K562 (cell line): Measurements from ENCODE around the gene ARMC6. TPM values are rescaled to one million over a fixed set of nuclear protein-coding genes. Genes with fewer than 3 reads are reported as not detected.
"Not testable (repeated sequence)": the region's sequence is repeated elsewhere in the genome, so short reads cannot be mapped to it uniquely, and the experiment has no call there.

Experiments
- ATAC-seq: fragments of 200-7000 bp; cut with Tn5 transposase; 3 replicates; pipeline ENCODE4 v1.9.1; 2020; ENCODE audit warnings: moderate library complexity
- BruUV-seq: library from RNA; stranded (reverse); fragments of 400-500 nt; replicated peaks from 2 replicates; lab custom pipeline; 2021; lab: Mats Ljungman, UMichigan
- CTCF ChIA-PET: fragments of 300-600 bp; formaldehyde crosslinking; extraction: SDS; loops from one replicate; lab custom pipeline; 2021; ENCODE audit warnings: low intra/inter-chr PET ratio; lab: Yijun Ruan, JAX
- POLR2A ChIA-PET: fragments of 300-600, 350-650 bp; sonication (Branson Sonifier 250); formaldehyde crosslinking; extraction: SDS; loops from one replicate; lab custom pipeline; 2021; ENCODE audit warnings: antibody characterized with exemption, inconsistent platforms; lab: Yijun Ruan, JAX
- DNase-seq, 4 experiments: peaks; one replicate each; pipeline versions ENCODE4 v3.0.0 to v3.0.0-alpha.2; 2011 to 2018; ENCODE audit warnings: low spot score in 3 of 4, mixed read lengths in 3 of 4; ENCODE audit errors: extremely low read depth in 1 of 4
- FAIRE-seq: peaks from 2 replicates; lab custom pipeline; 2011; peaks lifted over from hg19 to GRCh38; lab: Jason Lieb, UNC
- H2AFZ ChIP-seq: 2 replicates; pipeline ENCODE4 v1.6.0; 2011; ENCODE audit warnings: low read depth, low read length, control low read depth, inconsistent platforms
- H3K27ac ChIP-seq: fragments of 200-600 bp; 3 replicates; pipeline ENCODE4 v1.8.0; 2011; ENCODE audit warnings: low read depth, mild to moderate bottlenecking, control low read depth, inconsistent platforms, low read length, moderate library complexity, mixed read lengths; ENCODE audit errors: extremely low read depth
- H3K27me3 ChIP-seq, 2 experiments: fragments of 300-600 bp in 1 of 2; 2 replicates in 1 of 2; 3 replicates in 1 of 2; pipeline versions ENCODE4 v1.6.0 to v1.8.0; 2011; ENCODE audit warnings: inconsistent platforms in 2 of 2, low read length in 2 of 2, mild to moderate bottlenecking in 1 of 2, mixed read lengths in 1 of 2, moderate library complexity in 1 of 2; ENCODE audit not compliant: control insufficient read depth in 2 of 2, insufficient read depth in 2 of 2
- H3K36me3 ChIP-seq: fragments of 300-600 bp; 3 replicates; pipeline ENCODE4 v1.8.0; 2011; ENCODE audit warnings: mild to moderate bottlenecking, low read length, inconsistent platforms; ENCODE audit not compliant: control insufficient read depth, insufficient read depth
- H3K4me1 ChIP-seq, 2 experiments: fragments of 200-600 bp in 1 of 2; replicated peaks in 1 of 2; 2 replicates in 1 of 2; 3 replicates in 1 of 2; pipeline versions ENCODE4 v1.5.1 to v1.8.0; 2011; ENCODE audit warnings: inconsistent platforms in 2 of 2, low read length in 2 of 2, mild to moderate bottlenecking in 1 of 2, mixed read lengths in 1 of 2, moderate library complexity in 1 of 2; ENCODE audit not compliant: control insufficient read depth in 2 of 2, insufficient read depth in 2 of 2
- H3K4me2 ChIP-seq: 2 replicates; pipeline ENCODE4 v1.6.1; 2011; ENCODE audit warnings: low read length, control low read depth, inconsistent platforms, mixed read lengths; ENCODE audit not compliant: insufficient read depth
- H3K4me3 ChIP-seq: fragments of 200-600 bp; sonication (generic), shearing (Covaris generic); 2 replicates; pipeline ENCODE4 v1.5.1; 2016; ENCODE audit warnings: control low read depth, inconsistent platforms
- H3K79me2 ChIP-seq: fragments of 200-600 bp; 3 replicates; pipeline ENCODE4 v1.8.0; 2011; ENCODE audit warnings: low read length, inconsistent platforms; ENCODE audit not compliant: control insufficient read depth, insufficient read depth
- H3K9ac ChIP-seq, 2 experiments: 2 replicates each; pipeline versions ENCODE4 v1.6.0 to v1.6.1; 2011; ENCODE audit warnings: low read depth in 2 of 2, low read length in 2 of 2, control low read depth in 1 of 2, inconsistent platforms in 1 of 2, mild to moderate bottlenecking in 1 of 2, mixed read lengths in 1 of 2; ENCODE audit not compliant: insufficient read depth in 1 of 2
- H3K9me1 ChIP-seq: one replicate; pipeline ENCODE4 v1.6.0; 2011; ENCODE audit warnings: inconsistent platforms, mild to moderate bottlenecking, low read length, moderate library complexity; ENCODE audit not compliant: control insufficient read depth, insufficient read depth
- H3K9me3 ChIP-seq: replicated peaks from 2 replicates; pipeline ENCODE4 v1.5.1; 2011; ENCODE audit warnings: low read depth, low read length, inconsistent platforms; ENCODE audit not compliant: control insufficient read depth, insufficient read depth
- H4K20me1 ChIP-seq: replicated peaks from 2 replicates; pipeline ENCODE4 v1.6.1; 2011; ENCODE audit warnings: low read length, inconsistent platforms, mixed read lengths; ENCODE audit not compliant: control insufficient read depth, insufficient read depth
- ETV1 ChIP-seq: fragments of 450-650 bp; conservative IDR thresholded peaks from 2 replicates; pipeline ENCODE4 v1.6.1; 2016; ENCODE audit warnings: missing genetic modification characterization, control low read depth, low read depth, missing compliant biosample characterization
- KDM1A ChIP-seq, 2 experiments: fragments of 450-650 bp; IDR thresholded peaks; 2 replicates each; pipeline ENCODE4 v1.6.1; 2016; ENCODE audit warnings: mild to moderate bottlenecking in 2 of 2
- KDM5B ChIP-seq: fragments of 200-600 bp; sonication (generic); IDR thresholded peaks from 2 replicates; pipeline ENCODE4 v1.6.1; 2012; ENCODE audit warnings: low read depth, mild to moderate bottlenecking, moderate library complexity, low read length, control low read depth, inconsistent platforms; ENCODE audit not compliant: insufficient replicate concordance
- PCBP2 ChIP-seq: fragments of 200-400 bp; formaldehyde crosslinking; IDR thresholded peaks from 2 replicates; pipeline ENCODE4 v1.6.1; 2018; ENCODE audit warnings: low read length, low read depth, mild to moderate bottlenecking, moderate library complexity; ENCODE audit not compliant: poor library complexity, severe bottlenecking
- PML ChIP-seq: IDR thresholded peaks from 2 replicates; pipeline ENCODE4 v1.6.1; 2012; ENCODE audit warnings: low read length, inconsistent platforms
- WGBS: fragments of 100-300 bp; shearing (Covaris generic); methylation state at CpG from one replicate; pipeline ENCODE4 v1.1.6; 2016; ENCODE audit warnings: low coverage, mixed read lengths; ENCODE audit not compliant: insufficient coverage; ENCODE audit errors: missing lambda C conversion rate; 5-methylcytosine and 5-hydroxymethylcytosine counted together
- in situ Hi-C: fragments of 300-500 bp; cut with MboI; formaldehyde crosslinking; loops from 4 replicates; pipeline ENCODE4 v1.15.0; 2018; ENCODE audit warnings: inconsistent platforms, mixed read lengths
- intact Hi-C: fragments of 100-400 bp; cut with micrococcal nuclease; formaldehyde crosslinking; loops from 2 replicates; pipeline ENCODE4 v1.14.2; 2022
- polyA plus RNA-seq, 8 experiments: library from polyadenylated mRNA; depleted of rRNA in 4 of 8; stranded (reverse) in 5 of 8; unstranded in 3 of 8; fragments of >200 nt; fragmentation: Nextera tagmentation in 2 of 8; fragmentation: Illumina TruSeq in 1 of 8; extraction: Ambion mirVana in 2 of 8; extraction: Trizol in 1 of 8; gene quantifications; 2 replicates each; pipeline versions ENCODE4 v1.2.1 to v1.2.3, GENCODE V29; 2011 to 2014; ENCODE audit warnings: inconsistent platforms in 1 of 8, missing spikeins in 1 of 8
- total RNA-seq, 7 experiments: library from RNA; depleted of rRNA in 6 of 7; stranded (reverse); fragments of >200 nt in 6 of 7; fragmentation: Illumina TruSeq in 2 of 7; extraction: Trizol in 2 of 7; gene quantifications; 2 replicates each; pipeline versions ENCODE4 v1.2.1 to v1.2.3, GENCODE V29; 2011 to 2021; ENCODE audit warnings: low replicate concordance in 1 of 7
- TF ChIP-seq, protein P1 (sequence below): fragments of 450-650 bp; IDR thresholded peaks from 2 replicates; pipeline ENCODE4 v1.6.1; 2016; ENCODE audit warnings: mild to moderate bottlenecking, moderate library complexity

ARMC6 gene
- total and polyA plus RNA-seq, 9 of the 15 experiments (the other 6 are each of a cell fraction or from before 2014, with no cell fraction given) = 2.1 to 93.4 (median 63.6) TPM

DNA sequence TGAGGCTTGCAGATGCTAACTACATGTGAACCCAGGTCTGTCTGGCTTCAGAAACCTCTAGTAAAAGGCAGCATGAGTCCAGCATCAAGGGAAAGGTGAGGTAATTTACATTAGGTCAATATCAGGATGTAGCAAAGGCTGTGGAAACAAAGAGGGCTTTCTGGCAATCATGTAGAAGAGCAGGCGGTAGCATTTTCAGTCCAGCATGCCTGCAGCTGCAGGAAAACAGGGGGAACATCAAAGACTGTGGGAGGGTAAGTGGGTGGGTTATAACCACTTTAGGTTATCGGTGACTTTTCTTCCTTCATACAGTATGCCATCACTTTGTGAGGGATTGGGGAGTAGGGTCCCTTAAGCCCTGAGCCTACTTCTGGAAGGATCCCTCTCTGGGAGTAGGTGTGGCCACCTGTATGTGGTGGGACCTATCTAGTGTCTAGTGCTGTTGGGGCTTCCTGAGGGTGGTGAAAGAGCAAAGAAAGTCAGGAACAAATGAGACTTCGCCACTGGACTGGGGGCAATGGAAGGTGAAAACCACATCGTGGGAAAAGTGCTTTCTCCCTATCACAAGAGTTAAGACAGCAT is 10.9 kb upstream of the ARMC6 start (continued):
- TF ChIP-seq, protein P1, sequence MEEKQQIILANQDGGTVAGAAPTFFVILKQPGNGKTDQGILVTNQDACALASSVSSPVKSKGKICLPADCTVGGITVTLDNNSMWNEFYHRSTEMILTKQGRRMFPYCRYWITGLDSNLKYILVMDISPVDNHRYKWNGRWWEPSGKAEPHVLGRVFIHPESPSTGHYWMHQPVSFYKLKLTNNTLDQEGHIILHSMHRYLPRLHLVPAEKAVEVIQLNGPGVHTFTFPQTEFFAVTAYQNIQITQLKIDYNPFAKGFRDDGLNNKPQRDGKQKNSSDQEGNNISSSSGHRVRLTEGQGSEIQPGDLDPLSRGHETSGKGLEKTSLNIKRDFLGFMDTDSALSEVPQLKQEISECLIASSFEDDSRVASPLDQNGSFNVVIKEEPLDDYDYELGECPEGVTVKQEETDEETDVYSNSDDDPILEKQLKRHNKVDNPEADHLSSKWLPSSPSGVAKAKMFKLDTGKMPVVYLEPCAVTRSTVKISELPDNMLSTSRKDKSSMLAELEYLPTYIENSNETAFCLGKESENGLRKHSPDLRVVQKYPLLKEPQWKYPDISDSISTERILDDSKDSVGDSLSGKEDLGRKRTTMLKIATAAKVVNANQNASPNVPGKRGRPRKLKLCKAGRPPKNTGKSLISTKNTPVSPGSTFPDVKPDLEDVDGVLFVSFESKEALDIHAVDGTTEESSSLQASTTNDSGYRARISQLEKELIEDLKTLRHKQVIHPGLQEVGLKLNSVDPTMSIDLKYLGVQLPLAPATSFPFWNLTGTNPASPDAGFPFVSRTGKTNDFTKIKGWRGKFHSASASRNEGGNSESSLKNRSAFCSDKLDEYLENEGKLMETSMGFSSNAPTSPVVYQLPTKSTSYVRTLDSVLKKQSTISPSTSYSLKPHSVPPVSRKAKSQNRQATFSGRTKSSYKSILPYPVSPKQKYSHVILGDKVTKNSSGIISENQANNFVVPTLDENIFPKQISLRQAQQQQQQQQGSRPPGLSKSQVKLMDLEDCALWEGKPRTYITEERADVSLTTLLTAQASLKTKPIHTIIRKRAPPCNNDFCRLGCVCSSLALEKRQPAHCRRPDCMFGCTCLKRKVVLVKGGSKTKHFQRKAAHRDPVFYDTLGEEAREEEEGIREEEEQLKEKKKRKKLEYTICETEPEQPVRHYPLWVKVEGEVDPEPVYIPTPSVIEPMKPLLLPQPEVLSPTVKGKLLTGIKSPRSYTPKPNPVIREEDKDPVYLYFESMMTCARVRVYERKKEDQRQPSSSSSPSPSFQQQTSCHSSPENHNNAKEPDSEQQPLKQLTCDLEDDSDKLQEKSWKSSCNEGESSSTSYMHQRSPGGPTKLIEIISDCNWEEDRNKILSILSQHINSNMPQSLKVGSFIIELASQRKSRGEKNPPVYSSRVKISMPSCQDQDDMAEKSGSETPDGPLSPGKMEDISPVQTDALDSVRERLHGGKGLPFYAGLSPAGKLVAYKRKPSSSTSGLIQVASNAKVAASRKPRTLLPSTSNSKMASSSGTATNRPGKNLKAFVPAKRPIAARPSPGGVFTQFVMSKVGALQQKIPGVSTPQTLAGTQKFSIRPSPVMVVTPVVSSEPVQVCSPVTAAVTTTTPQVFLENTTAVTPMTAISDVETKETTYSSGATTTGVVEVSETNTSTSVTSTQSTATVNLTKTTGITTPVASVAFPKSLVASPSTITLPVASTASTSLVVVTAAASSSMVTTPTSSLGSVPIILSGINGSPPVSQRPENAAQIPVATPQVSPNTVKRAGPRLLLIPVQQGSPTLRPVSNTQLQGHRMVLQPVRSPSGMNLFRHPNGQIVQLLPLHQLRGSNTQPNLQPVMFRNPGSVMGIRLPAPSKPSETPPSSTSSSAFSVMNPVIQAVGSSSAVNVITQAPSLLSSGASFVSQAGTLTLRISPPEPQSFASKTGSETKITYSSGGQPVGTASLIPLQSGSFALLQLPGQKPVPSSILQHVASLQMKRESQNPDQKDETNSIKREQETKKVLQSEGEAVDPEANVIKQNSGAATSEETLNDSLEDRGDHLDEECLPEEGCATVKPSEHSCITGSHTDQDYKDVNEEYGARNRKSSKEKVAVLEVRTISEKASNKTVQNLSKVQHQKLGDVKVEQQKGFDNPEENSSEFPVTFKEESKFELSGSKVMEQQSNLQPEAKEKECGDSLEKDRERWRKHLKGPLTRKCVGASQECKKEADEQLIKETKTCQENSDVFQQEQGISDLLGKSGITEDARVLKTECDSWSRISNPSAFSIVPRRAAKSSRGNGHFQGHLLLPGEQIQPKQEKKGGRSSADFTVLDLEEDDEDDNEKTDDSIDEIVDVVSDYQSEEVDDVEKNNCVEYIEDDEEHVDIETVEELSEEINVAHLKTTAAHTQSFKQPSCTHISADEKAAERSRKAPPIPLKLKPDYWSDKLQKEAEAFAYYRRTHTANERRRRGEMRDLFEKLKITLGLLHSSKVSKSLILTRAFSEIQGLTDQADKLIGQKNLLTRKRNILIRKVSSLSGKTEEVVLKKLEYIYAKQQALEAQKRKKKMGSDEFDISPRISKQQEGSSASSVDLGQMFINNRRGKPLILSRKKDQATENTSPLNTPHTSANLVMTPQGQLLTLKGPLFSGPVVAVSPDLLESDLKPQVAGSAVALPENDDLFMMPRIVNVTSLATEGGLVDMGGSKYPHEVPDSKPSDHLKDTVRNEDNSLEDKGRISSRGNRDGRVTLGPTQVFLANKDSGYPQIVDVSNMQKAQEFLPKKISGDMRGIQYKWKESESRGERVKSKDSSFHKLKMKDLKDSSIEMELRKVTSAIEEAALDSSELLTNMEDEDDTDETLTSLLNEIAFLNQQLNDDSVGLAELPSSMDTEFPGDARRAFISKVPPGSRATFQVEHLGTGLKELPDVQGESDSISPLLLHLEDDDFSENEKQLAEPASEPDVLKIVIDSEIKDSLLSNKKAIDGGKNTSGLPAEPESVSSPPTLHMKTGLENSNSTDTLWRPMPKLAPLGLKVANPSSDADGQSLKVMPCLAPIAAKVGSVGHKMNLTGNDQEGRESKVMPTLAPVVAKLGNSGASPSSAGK = no peak
- TF ChIP-seq PCBP2 (no peak), ETV1 (tag) (no peak), PML (no peak), KDM5B (no peak), KDM1A (IDR thresholded peaks at IDR 0.05) (no peak)

DNA sequence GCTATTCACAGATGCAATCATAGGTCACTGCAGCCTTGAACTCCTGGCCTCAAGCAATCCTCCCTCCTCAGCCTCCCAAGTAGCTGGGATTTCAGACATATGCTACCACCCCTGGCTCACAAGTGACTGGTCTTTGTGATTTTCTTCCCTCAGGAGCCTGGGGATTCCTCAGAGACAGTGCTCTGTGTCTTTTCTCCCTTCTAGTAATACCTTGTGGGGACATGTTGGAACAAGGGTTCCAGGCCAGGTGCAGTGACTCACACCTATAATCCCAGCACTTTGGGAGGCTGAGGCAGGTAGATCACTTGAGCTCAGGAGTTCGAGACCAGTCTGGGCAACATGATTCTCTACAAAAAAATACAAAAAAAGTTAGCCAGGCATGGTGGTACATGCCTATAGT is 10.0 kb upstream of the ARMC6 start:
- H3K27me3 ChIP-seq, H3K4me2 ChIP-seq, H3K9ac ChIP-seq, H2AFZ ChIP-seq, CTCF ChIA-PET, H3K4me1 ChIP-seq, H3K9me3 ChIP-seq, FAIRE-seq, H3K9me1 ChIP-seq, H3K4me3 ChIP-seq, DNase-seq, H3K27ac ChIP-seq, BruUV-seq, ATAC-seq, in situ Hi-C loops, intact Hi-C loops: not testable (repeated sequence)
- POLR2A ChIA-PET = interaction anchor here (0.6 to 1.1 kb wide), 3 partner anchors 16 to 36 kb away, joined by 3 to 4 read pairs (median 3); no protein-coding TSS in a partner anchor
- Histone ChIP-seq H4K20me1 (peaks cover 26% of the 10 kb centered on the region), H3K36me3 (peaks cover 89% of the 10 kb centered on the region), H3K79me2 (peaks cover 84% of the 10 kb centered on the region)
- WGBS = 100% methylated on average over 1 of the region's 1 CpG
